ENCODE data around the gene DDX39B. TPM values are rescaled to one million over a fixed set of nuclear protein-coding genes. Genes with fewer than 3 reads are reported as not detected.

The DDX39B gene
- total RNA-seq, 4 donors from 2014 or later, result 244 to 322 (median 271) TPM

DNA sequence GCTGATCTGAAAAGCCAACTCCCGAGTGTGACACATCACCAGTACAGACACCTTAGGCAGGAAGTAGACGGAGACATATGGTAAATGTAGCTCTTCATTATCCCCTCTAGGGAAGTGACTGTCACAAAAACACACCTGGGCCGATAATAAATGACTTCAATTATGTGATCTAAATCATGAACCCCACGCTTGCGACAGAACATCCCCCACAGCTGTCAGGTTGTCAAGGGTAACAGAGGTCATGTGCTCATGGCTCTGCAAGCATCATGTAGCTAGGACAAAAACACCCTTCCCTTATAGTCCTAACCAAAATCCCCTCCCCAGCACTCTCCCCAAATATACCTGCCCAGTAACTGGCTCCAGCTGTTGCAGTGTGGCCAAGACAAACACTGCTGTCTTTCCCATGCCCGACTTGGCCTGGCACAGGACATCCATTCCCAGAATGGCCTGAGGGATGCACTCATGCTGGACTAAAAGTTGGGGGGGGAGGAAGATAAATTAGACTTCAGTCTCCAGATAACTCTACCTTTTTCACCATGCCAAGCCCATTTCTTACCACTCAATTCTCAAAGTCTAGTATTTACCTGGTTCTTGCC, 2.9 kb downstream of the DDX39B start:
- DNase-seq (ENCODE audit: low spot score), result no peak
- TF ChIP-seq, protein P1, sequence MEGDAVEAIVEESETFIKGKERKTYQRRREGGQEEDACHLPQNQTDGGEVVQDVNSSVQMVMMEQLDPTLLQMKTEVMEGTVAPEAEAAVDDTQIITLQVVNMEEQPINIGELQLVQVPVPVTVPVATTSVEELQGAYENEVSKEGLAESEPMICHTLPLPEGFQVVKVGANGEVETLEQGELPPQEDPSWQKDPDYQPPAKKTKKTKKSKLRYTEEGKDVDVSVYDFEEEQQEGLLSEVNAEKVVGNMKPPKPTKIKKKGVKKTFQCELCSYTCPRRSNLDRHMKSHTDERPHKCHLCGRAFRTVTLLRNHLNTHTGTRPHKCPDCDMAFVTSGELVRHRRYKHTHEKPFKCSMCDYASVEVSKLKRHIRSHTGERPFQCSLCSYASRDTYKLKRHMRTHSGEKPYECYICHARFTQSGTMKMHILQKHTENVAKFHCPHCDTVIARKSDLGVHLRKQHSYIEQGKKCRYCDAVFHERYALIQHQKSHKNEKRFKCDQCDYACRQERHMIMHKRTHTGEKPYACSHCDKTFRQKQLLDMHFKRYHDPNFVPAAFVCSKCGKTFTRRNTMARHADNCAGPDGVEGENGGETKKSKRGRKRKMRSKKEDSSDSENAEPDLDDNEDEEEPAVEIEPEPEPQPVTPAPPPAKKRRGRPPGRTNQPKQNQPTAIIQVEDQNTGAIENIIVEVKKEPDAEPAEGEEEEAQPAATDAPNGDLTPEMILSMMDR (IDR thresholded peaks at IDR 0.05), result no peak
- no peak for ATAC-seq (ENCODE audit: low FRiP score)

DNA sequence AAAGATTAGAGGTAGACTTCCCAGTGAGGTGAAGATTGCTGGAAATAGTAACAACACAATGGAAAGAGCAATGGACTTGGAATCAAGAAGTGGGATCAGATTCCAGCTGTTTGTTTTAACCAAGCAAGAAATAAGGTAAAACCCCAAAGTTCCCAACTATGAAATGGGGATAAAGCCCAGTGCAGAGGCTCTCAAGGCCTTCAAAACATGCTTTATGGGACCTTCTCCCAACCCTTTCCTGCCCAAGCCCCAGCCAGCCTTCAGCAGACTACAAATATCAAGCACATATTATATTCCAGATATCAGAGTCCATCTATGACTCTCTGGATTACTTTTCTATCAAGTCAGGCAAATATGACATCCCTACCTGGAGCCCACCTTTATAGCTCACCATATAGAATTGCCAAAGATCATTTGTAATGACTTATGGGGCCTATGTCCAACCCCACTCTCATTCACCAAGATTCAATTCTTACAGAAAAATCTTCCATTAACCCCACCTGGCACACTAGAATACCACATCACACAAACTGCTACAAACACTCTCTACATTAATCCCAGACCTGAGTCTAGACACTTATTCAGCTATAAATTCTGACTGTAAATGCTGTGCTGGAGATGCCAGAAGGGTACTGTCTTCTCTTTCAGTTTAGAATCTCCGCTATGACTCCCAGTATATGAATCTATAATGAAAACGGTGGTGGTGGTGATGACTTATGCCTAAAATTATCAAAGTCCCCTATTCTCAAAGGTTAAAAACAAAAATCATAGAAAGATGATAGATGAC, 6.1 kb downstream of the DDX39B start:
- ATAC-seq (ENCODE audit: low FRiP score) (no peak), DNase-seq (ENCODE audit: low spot score) (no peak)
- TF ChIP-seq, protein P1 (IDR thresholded peaks at IDR 0.05), result no peak

DNA sequence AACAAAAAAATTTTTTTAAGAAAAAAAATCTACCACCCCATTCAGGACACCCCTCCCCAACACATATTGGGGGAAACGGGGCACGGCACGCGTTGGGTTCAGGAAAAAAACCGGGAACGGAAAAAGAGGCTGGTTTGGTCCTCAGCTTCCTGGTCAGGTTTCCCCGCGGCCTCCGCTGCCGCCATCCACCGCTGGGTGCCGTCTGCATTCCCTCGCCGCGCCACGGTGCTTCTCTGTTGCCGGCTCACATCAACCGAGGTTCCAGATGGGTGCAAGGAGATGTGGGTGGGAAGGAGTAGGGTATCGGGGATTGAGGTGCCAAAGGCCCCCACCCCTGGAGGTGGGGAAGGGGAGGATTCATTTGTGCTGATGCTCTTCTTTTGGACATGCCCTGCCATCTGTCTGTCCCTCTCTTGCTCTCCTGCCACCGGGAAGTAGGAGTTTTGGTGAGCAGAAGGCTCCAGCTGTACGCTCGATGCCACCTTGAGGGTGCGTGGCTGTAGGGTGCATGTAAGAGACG, 7.2 kb downstream of the DDX39B start:
- DNase-seq (ENCODE audit: low spot score) (no peak), ATAC-seq (ENCODE audit: low FRiP score) (no peak)
- TF ChIP-seq, protein P1 (IDR thresholded peaks at IDR 0.05), result no peak

DNA sequence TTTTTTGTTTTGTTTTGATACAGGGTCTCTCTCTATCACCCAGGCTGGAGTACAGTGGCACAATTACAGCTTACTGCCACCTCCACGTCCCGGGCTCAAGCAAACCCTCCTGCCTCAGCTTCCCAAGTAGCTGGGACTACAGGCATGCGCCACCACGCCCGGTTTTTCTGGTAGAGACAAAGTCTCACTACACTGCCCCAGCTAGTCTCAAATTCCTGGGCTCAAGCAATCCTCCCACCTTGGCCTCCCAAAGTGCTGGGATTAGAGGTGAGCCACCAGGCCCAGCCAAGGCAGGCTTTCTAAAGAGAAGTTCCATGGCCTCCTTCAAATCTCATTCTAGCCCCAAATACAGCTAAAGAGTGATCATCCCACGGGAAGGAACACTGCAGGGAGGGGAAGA, 7.8 kb downstream of the DDX39B start:
- TF ChIP-seq, protein P1 (IDR thresholded peaks at IDR 0.05), result no peak
- ATAC-seq (ENCODE audit: low FRiP score) (no peak), DNase-seq (ENCODE audit: low spot score) (no peak)

DNA sequence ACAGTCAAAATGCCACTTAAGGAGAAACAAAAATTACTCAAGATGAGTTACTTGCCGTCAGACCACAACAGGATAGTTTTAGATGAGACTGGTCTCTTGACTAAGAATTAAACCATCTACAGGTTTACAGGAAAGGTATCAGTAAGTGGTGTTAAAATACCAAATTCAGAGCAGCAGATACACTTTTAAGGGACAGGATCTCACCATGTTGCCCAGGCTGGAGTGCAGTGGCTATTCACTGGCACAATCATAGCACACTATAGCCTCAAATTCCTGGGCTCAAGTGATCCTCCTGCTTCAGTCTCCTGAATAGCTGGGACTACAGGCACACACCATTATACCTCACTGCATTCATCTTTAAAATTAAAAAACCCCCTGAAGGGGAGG, 8.4 kb downstream of the DDX39B start:
- TF ChIP-seq, protein P1 (IDR thresholded peaks at IDR 0.05), result no peak
- DNase-seq (ENCODE audit: low spot score), result no peak
- no peak for ATAC-seq (ENCODE audit: low FRiP score)

DNA sequence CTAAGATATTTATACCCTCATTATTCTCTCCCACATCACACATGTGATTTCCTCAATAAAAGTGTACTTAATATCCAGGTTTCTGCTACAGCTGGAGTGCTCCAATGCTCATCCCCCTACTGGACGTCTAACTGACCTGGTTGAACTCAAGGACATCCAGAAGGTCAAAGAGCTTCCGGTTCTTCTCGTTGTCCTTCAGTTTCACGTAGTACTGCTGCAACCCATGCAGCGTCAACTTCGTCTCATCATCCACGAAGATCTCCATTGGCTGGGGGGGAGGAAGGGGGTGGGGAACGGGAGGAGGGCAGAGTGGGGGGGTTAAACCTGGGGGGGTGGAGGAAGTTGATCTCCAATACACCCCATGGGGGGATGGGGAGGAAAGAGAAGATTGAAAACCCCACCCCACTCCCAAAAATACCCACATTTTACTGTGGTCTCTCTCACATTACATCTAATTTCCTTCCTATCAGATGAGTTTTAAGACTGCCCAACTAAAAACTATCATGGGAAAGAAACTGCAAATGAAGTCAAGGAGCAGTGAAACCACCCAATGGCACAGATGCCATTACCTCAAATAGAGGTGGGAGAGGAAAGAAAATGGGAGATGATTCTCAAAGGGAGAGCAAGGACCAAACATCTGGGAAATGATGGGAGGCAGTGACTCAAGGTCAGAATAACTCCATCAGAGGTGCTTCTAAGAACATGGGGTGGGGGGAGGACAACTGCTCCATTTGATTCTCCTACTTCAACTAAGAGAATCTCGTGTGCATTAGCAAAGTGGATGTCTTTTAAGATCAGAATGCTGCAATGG, 9.0 kb downstream of the DDX39B start:
- ATAC-seq (ENCODE audit: low FRiP score), result no peak
- TF ChIP-seq, protein P1 (IDR thresholded peaks at IDR 0.05), result no peak
- DNase-seq (ENCODE audit: low spot score), result no peak
